Measurements from ENCODE around the gene LIN7A.

LIN7A gene

GRCh38 chr12:80937391-80938238, at the start of gene LIN7A:
Gene LIN7A, minus strand, starts transcription at chr12:80937934. Its CDS starts 212 bp downstream, at chr12:80937722.
- H3K9me3 ChIP-seq (ENCODE audit: control insufficient read depth, low read length): no peaks in the 10 kb centered on the region
- H3K9ac ChIP-seq (ENCODE audit: low read length): peak within 1 kb of the TSS; percentile 83
- H3K4me3 ChIP-seq (ENCODE audit: low read length): peak within 1 kb of the TSS; percentile 91
- DNase-seq (ENCODE audit: low read depth): peak; percentile 71
- H3K36me3 ChIP-seq (ENCODE audit: control insufficient read depth, insufficient read depth, low read length, severe bottlenecking): no peaks in the 10 kb centered on the region
- peaks cover 17% of the 10 kb centered on the region for H3K4me1 ChIP-seq (ENCODE audit: control insufficient read depth, insufficient read depth, low read length)
- no peaks in the 10 kb centered on the region for H3K27me3 ChIP-seq (replicated peaks; ENCODE audit: control insufficient read depth, insufficient read depth, low read length)

- peaks cover 12% of the 10 kb centered on the region for H3K4me1 ChIP-seq (ENCODE audit: control insufficient read depth, insufficient read depth, low read length)
- no peaks in the 10 kb centered on the region for H3K36me3 ChIP-seq (ENCODE audit: control insufficient read depth, insufficient read depth, low read length, severe bottlenecking)
- no peaks in the 10 kb centered on the region for H3K9me3 ChIP-seq (ENCODE audit: control insufficient read depth, low read length)
- DNase-seq (ENCODE audit: low read depth): no peak
- no peaks in the 10 kb centered on the region for H3K27me3 ChIP-seq (replicated peaks; ENCODE audit: control insufficient read depth, insufficient read depth, low read length)
- no peak overlapping the region for H3K4me3 ChIP-seq (ENCODE audit: low read length)
- H3K9ac ChIP-seq (ENCODE audit: low read length): no peak overlapping the region
These were observed 48.5 kb upstream of the LIN7A start for GRCh38 chr12:80986224-80986623.

- no peak overlapping the region for H3K4me3 ChIP-seq (ENCODE audit: low read length)
- H3K9ac ChIP-seq (ENCODE audit: low read length): no peak overlapping the region
- no peaks in the 10 kb centered on the region for H3K4me1 ChIP-seq (ENCODE audit: control insufficient read depth, insufficient read depth, low read length)
- H3K36me3 ChIP-seq (ENCODE audit: control insufficient read depth, insufficient read depth, low read length, severe bottlenecking): no peaks in the 10 kb centered on the region
- H3K27me3 ChIP-seq (replicated peaks; ENCODE audit: control insufficient read depth, insufficient read depth, low read length): no peaks in the 10 kb centered on the region
- H3K9me3 ChIP-seq (ENCODE audit: control insufficient read depth, low read length): no peaks in the 10 kb centered on the region
- DNase-seq (ENCODE audit: low read depth): no peak
These were observed 42.1 kb upstream of the LIN7A start for GRCh38 chr12:80979816-80980215.

- no peaks in the 10 kb centered on the region for H3K9me3 ChIP-seq (ENCODE audit: control insufficient read depth, low read length)
- no peak for DNase-seq (ENCODE audit: low read depth)
These were observed 41.5 kb upstream of the LIN7A start for GRCh38 chr12:80979251-80979650.

GRCh38 chr12:80977346-80977745, 39.6 kb upstream of the LIN7A start:
- Histone ChIP-seq H3K9ac (ENCODE audit: low read length) (no peak overlapping the region), H3K4me3 (ENCODE audit: low read length) (no peak overlapping the region), H3K36me3 (ENCODE audit: control insufficient read depth, insufficient read depth, low read length, severe bottlenecking) (no peaks in the 10 kb centered on the region), H3K4me1 (ENCODE audit: control insufficient read depth, insufficient read depth, low read length) (no peaks in the 10 kb centered on the region), H3K27me3 (replicated peaks; ENCODE audit: control insufficient read depth, insufficient read depth, low read length) (no peaks in the 10 kb centered on the region), H3K9me3 (ENCODE audit: control insufficient read depth, low read length) (no peaks in the 10 kb centered on the region)
- no peak for DNase-seq (ENCODE audit: low read depth)

More at GRCh38 chr12:80979251-80979650, 41.5 kb upstream of the LIN7A start:
- no peaks in the 10 kb centered on the region for H3K4me1 ChIP-seq (ENCODE audit: control insufficient read depth, insufficient read depth, low read length)
- H3K9ac ChIP-seq (ENCODE audit: low read length): no peak overlapping the region
- H3K36me3 ChIP-seq (ENCODE audit: control insufficient read depth, insufficient read depth, low read length, severe bottlenecking): no peaks in the 10 kb centered on the region
- no peak overlapping the region for H3K4me3 ChIP-seq (ENCODE audit: low read length)
- no peaks in the 10 kb centered on the region for H3K27me3 ChIP-seq (replicated peaks; ENCODE audit: control insufficient read depth, insufficient read depth, low read length)

- no peak for DNase-seq (ENCODE audit: low read depth)
- Histone ChIP-seq H3K36me3 (ENCODE audit: control insufficient read depth, insufficient read depth, low read length, severe bottlenecking) (no peaks in the 10 kb centered on the region), H3K27me3 (replicated peaks; ENCODE audit: control insufficient read depth, insufficient read depth, low read length) (no peaks in the 10 kb centered on the region), H3K9me3 (ENCODE audit: control insufficient read depth, low read length) (no peaks in the 10 kb centered on the region), H3K4me3 (ENCODE audit: low read length) (no peak overlapping the region), H3K4me1 (ENCODE audit: control insufficient read depth, insufficient read depth, low read length) (peaks cover 6% of the 10 kb centered on the region), H3K9ac (ENCODE audit: low read length) (no peak overlapping the region)
These were observed 30.6 kb upstream of the LIN7A start for GRCh38 chr12:80968326-80968725.

- no peak overlapping the region for H3K9ac ChIP-seq (ENCODE audit: low read length)
- no peak overlapping the region for H3K4me3 ChIP-seq (ENCODE audit: low read length)
- no peak for DNase-seq (ENCODE audit: low read depth)
- H3K36me3 ChIP-seq (ENCODE audit: control insufficient read depth, insufficient read depth, low read length, severe bottlenecking): no peaks in the 10 kb centered on the region
- H3K27me3 ChIP-seq (replicated peaks; ENCODE audit: control insufficient read depth, insufficient read depth, low read length): no peaks in the 10 kb centered on the region
- H3K4me1 ChIP-seq (ENCODE audit: control insufficient read depth, insufficient read depth, low read length): peaks cover 6% of the 10 kb centered on the region
- H3K9me3 ChIP-seq (ENCODE audit: control insufficient read depth, low read length): no peaks in the 10 kb centered on the region
These were observed 29.8 kb upstream of the LIN7A start for GRCh38 chr12:80967565-80967964.

- H3K9ac ChIP-seq (ENCODE audit: low read length): no peak overlapping the region
- no peak overlapping the region for H3K4me3 ChIP-seq (ENCODE audit: low read length)
- H3K9me3 ChIP-seq (ENCODE audit: control insufficient read depth, low read length): no peaks in the 10 kb centered on the region
- DNase-seq (ENCODE audit: low read depth): no peak
- H3K27me3 ChIP-seq (replicated peaks; ENCODE audit: control insufficient read depth, insufficient read depth, low read length): no peaks in the 10 kb centered on the region
- peaks cover 6% of the 10 kb centered on the region for H3K4me1 ChIP-seq (ENCODE audit: control insufficient read depth, insufficient read depth, low read length)
- H3K36me3 ChIP-seq (ENCODE audit: control insufficient read depth, insufficient read depth, low read length, severe bottlenecking): no peaks in the 10 kb centered on the region
These were observed 28.3 kb upstream of the LIN7A start for GRCh38 chr12:80966001-80966400.

- Histone ChIP-seq H3K9ac (ENCODE audit: low read length) (no peak overlapping the region), H3K36me3 (ENCODE audit: control insufficient read depth, insufficient read depth, low read length, severe bottlenecking) (no peaks in the 10 kb centered on the region), H3K4me3 (ENCODE audit: low read length) (no peak overlapping the region), H3K9me3 (ENCODE audit: control insufficient read depth, low read length) (no peaks in the 10 kb centered on the region), H3K4me1 (ENCODE audit: control insufficient read depth, insufficient read depth, low read length) (no peaks in the 10 kb centered on the region), H3K27me3 (replicated peaks; ENCODE audit: control insufficient read depth, insufficient read depth, low read length) (no peaks in the 10 kb centered on the region)
- DNase-seq (ENCODE audit: low read depth): no peak
These were observed 20.4 kb upstream of the LIN7A start for GRCh38 chr12:80958162-80958561.

- Histone ChIP-seq H3K36me3 (ENCODE audit: control insufficient read depth, insufficient read depth, low read length, severe bottlenecking) (no peaks in the 10 kb centered on the region), H3K27me3 (replicated peaks; ENCODE audit: control insufficient read depth, insufficient read depth, low read length) (no peaks in the 10 kb centered on the region), H3K4me1 (ENCODE audit: control insufficient read depth, insufficient read depth, low read length) (no peaks in the 10 kb centered on the region), H3K4me3 (ENCODE audit: low read length) (no peak overlapping the region), H3K9ac (ENCODE audit: low read length) (no peak overlapping the region), H3K9me3 (ENCODE audit: control insufficient read depth, low read length) (no peaks in the 10 kb centered on the region)
- DNase-seq (ENCODE audit: low read depth): no peak
These were observed 17.3 kb upstream of the LIN7A start for GRCh38 chr12:80954857-80955520.

- Histone ChIP-seq H3K4me1 (ENCODE audit: control insufficient read depth, insufficient read depth, low read length) (no peaks in the 10 kb centered on the region), H3K36me3 (ENCODE audit: control insufficient read depth, insufficient read depth, low read length, severe bottlenecking) (no peaks in the 10 kb centered on the region), H3K9ac (ENCODE audit: low read length) (no peak overlapping the region), H3K27me3 (replicated peaks; ENCODE audit: control insufficient read depth, insufficient read depth, low read length) (no peaks in the 10 kb centered on the region), H3K4me3 (ENCODE audit: low read length) (no peak overlapping the region), H3K9me3 (ENCODE audit: control insufficient read depth, low read length) (no peaks in the 10 kb centered on the region)
- no peak for DNase-seq (ENCODE audit: low read depth)
These were observed 14.7 kb upstream of the LIN7A start for GRCh38 chr12:80952443-80952842.
